D721Med (cell line): ENCODE data around the gene KRIT1.
"Not testable (repeated sequence)": the region's sequence is repeated elsewhere in the genome, so short reads cannot be mapped to it uniquely, and the experiment has no call there.

Experiments
- DNase-seq: peaks from one replicate; pipeline ENCODE4 v3.0.0; 2011; ENCODE audit warnings: low spot score; ENCODE audit not compliant: insufficient read length
- FAIRE-seq: peaks from 2 replicates; lab custom pipeline; 2011; peaks lifted over from hg19 to GRCh38; lab: Jason Lieb, UNC
- TF ChIP-seq, protein P1 (sequence below): IDR thresholded peaks from 2 replicates; pipeline ENCODE4 v1.5.1; 2012; ENCODE audit warnings: mild to moderate bottlenecking, control low read depth; ENCODE audit not compliant: insufficient read depth; ENCODE audit errors: missing control alignments

Gene KRIT1

DNA sequence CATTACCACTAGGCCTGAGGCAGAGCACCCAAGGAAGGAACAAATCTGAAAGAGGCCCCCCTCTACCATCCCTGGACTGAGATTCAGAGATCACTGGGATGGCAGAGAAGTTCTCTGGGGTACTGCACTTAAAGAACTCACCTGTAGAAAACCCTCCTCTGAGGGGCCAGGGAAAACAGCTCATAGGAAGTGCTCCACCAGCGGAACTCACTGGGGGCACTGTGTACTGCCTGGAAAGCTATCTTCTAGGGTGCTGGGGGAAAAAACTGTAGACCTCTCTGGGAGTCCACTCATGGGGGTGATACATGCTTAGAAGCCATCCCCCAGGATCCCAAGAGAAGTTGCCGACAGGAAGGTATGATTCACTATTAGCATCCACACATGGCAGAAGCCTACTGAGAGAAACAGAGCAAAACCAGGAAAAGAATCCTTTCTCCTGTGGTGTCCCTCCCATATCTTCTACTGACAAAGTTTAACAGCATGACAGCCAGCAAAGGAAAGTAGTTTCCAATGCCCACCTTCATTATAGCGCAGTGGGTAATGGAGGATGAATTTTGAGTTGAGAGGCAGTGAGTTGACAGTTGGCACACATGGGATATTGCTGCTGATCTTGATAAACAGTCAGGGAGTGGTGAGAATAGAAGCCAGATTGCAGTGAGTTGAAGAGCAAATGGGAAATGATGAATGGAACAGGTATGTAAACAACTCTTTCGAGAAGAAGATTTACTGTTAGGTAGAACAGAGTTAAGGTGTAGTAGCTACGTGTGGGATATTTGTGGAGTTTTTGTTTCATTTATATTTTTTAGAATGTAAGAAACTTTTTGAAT, 20.9 kb upstream of the KRIT1 start:
- TF ChIP-seq, protein P1, sequence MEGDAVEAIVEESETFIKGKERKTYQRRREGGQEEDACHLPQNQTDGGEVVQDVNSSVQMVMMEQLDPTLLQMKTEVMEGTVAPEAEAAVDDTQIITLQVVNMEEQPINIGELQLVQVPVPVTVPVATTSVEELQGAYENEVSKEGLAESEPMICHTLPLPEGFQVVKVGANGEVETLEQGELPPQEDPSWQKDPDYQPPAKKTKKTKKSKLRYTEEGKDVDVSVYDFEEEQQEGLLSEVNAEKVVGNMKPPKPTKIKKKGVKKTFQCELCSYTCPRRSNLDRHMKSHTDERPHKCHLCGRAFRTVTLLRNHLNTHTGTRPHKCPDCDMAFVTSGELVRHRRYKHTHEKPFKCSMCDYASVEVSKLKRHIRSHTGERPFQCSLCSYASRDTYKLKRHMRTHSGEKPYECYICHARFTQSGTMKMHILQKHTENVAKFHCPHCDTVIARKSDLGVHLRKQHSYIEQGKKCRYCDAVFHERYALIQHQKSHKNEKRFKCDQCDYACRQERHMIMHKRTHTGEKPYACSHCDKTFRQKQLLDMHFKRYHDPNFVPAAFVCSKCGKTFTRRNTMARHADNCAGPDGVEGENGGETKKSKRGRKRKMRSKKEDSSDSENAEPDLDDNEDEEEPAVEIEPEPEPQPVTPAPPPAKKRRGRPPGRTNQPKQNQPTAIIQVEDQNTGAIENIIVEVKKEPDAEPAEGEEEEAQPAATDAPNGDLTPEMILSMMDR: no peak
- FAIRE-seq: no peak
- DNase-seq: no peak

GRCh38 chr7:92260248-92260781, 14.6 kb upstream of the KRIT1 start:
- TF ChIP-seq, protein P1: no peak
- DNase-seq (no peak), FAIRE-seq (no peak)

DNA sequence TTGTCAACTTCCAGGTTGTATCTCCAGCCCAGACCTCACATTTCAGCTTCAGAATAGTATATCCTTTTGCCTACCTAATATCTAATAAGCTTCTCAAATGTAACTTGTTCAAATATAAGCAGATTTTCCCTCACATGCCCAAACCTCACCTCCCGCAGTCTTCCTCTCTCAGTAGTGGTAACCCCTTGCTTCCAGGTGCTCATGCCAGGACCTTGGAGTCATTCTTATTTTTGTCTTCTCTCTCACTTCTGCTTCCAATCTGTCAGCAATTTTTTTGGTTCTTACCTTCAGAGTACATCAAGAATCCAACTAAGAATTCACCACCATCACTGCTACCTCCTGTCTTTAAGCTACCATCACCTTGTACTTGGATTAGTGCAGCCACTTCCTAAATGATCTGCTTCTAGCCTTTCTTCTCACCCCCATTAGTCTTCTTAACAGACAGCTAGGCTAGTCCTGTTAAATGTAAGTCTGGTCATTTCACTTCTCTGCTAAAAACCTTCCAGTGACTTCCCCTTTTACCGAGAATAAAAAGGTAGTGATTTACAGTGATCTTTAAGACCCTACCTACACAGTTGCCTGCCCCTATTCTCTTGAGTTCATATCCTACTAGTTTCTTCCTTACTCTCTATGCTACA, 14.0 kb upstream of the KRIT1 start:
- TF ChIP-seq, protein P1: no peak
- DNase-seq: no peak
- FAIRE-seq: no peak

DNA sequence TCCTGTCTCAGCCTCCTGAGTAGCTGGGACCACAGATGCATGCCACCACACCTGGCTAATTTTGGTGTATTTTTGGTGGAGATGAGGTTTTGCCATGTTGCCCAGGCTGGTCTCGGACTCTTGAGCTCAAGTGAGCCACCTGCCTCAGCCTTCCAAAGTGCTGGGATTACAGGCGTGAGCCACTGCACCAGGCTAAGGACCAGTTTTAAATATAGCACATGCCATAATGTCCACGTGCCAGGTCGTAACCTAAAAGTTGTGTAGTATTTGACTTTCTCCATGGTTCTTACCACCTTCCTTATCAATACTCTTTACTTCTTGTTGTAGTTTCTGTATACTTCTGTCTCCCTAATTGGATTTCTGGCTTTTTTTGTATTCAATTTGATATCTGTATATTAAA, 13.3 kb upstream of the KRIT1 start:
- FAIRE-seq (no peak), DNase-seq (no peak)
- TF ChIP-seq, protein P1: no peak

DNA sequence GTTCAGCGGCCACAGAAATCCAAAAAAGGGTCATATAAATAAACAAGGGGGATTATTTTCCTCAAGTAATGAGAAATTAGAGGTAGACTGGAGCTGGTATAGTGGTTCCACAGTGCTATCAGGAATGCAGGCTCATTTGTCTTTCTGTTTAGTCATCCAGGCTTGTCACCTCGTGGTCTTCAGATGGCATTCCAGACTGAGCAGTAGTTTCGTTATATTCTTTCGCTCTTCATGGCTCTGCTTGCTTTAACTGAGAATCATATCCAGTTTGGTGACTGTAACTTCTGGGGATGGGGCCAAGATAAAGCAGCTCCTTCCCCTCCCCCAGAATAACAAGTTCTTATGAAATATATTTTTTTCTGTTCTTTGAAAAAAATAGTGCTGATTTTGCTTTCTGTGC, 9.6 kb upstream of the KRIT1 start:
- DNase-seq (no peak), FAIRE-seq (no peak)
- TF ChIP-seq, protein P1: no peak

- DNase-seq, FAIRE-seq: not testable (repeated sequence)
Measured at GRCh38 chr7:92254800-92255199, 9.1 kb upstream of the KRIT1 start.

DNA sequence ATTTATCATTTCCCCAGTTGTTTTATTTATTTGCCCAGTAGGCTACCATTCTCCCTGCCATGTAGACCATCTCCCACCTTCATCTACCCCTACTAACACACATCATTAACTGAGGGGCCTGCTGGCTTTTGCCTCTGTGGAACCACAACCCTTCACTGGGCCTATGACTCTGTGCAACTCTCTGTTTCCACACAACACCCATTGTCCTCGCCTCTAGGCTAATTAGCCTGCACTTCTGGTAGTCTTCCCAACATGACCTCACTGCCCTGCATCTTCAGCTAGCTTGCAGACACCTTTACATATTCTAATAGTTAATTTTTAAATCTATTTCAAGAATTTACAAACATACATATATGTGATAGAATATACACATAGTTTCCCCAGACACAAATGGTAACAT, 7.5 kb upstream of the KRIT1 start:
- TF ChIP-seq, protein P1: no peak
- FAIRE-seq (no peak), DNase-seq (no peak)
